Measurements from ENCODE around the gene NME1. TPM values are rescaled to one million over a fixed set of nuclear protein-coding genes. Genes with fewer than 3 reads are reported as not detected.

NME1 gene
- total RNA-seq, 1 donor from 2014 or later: 101 TPM

DNA sequence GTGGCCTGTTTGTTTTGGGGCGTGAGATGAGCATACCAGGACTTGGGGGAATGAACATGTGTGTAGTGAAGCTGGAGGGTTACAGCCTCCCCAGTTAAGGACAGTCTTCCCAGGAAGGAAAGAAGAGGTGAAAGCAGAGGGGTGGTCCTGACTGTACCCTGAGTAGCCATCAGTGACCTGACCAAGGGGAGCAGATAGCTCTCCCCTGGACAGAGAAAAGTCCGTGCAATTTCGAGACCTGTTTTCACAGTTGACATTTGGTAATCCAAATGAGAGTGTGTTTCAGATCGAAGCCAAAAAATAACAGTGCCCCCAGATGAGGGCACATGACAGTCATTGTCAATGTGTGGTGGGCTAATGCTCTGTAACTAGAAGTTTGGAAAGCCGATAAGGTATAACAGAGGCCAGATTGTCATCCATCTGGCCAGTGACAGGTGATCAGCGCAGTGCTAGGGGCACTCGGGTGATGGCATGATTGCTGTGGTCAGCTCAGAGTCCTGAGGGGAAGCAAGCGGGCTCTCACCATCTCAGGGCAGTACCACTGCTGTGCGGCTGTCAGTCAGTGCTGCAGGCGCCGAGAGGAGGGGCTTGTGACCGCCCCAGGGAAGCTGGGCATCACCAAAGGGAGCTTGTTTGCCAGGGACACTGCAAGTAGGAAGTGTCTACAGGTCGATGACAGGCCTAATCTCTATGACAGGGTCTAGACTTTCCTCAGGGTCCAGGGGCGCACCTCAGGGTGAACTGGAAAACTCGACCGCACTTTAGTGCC is 11.7 kb downstream of the NME1 start:
- Mint-ChIP-seq H3K9me3 (ENCODE audit: low read depth) (no peaks in the 10 kb centered on the region), H3K36me3 (ENCODE audit: low read depth) (peaks cover 23% of the 10 kb centered on the region), H3K27ac (ENCODE audit: unreplicated experiment) (peak overlapping the region; percentile 99), H3K4me1 (ENCODE audit: low read depth) (peaks cover 34% of the 10 kb centered on the region), H3K27me3 (ENCODE audit: low read depth) (no peaks in the 10 kb centered on the region), H3K4me3 (ENCODE audit: unreplicated experiment) (peak overlapping the region; percentile 93)
- DNase-seq (ENCODE audit: low spot score): no peak
- TF ChIP-seq, protein P1, sequence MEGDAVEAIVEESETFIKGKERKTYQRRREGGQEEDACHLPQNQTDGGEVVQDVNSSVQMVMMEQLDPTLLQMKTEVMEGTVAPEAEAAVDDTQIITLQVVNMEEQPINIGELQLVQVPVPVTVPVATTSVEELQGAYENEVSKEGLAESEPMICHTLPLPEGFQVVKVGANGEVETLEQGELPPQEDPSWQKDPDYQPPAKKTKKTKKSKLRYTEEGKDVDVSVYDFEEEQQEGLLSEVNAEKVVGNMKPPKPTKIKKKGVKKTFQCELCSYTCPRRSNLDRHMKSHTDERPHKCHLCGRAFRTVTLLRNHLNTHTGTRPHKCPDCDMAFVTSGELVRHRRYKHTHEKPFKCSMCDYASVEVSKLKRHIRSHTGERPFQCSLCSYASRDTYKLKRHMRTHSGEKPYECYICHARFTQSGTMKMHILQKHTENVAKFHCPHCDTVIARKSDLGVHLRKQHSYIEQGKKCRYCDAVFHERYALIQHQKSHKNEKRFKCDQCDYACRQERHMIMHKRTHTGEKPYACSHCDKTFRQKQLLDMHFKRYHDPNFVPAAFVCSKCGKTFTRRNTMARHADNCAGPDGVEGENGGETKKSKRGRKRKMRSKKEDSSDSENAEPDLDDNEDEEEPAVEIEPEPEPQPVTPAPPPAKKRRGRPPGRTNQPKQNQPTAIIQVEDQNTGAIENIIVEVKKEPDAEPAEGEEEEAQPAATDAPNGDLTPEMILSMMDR (IDR thresholded peaks at IDR 0.05): no peak

DNA sequence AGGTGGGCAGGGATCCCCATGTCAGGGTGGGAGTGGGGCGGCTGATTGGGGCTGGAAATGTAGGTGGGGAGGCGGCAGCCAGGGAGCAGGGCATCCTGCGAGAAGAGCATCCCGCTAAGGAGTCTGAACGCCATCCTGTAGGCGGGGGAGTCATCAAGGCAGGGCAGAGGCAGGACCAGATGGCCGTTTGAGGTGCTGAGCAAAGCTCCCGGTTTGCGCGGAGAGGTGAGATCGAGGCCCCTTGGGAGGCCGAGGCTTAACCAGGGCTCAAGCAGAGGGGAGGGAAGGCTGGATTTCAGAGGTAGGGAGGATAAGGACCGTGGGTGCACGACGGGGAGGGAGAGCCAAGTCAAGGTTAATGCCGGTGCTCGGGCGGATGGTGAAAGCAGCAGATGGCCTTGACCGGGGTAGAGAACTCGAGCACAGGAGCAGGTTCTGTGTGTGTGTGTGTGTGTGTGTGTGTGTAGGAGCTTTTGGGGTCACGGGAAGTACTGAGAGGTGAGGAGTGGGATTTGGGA is 12.4 kb downstream of the NME1 start:
- peaks cover 22% of the 10 kb centered on the region for H3K36me3 Mint-ChIP-seq (ENCODE audit: low read depth)
- TF ChIP-seq, protein P1 (IDR thresholded peaks at IDR 0.05): no peak
- peak overlapping the region; percentile 99 for H3K27ac Mint-ChIP-seq (ENCODE audit: unreplicated experiment)
- H3K27me3 Mint-ChIP-seq (ENCODE audit: low read depth): no peaks in the 10 kb centered on the region
- no peaks in the 10 kb centered on the region for H3K9me3 Mint-ChIP-seq (ENCODE audit: low read depth)
- no peak for DNase-seq (ENCODE audit: low spot score)
- peak overlapping the region; percentile 93 for H3K4me3 Mint-ChIP-seq (ENCODE audit: unreplicated experiment)
- peaks cover 34% of the 10 kb centered on the region for H3K4me1 Mint-ChIP-seq (ENCODE audit: low read depth)

DNA sequence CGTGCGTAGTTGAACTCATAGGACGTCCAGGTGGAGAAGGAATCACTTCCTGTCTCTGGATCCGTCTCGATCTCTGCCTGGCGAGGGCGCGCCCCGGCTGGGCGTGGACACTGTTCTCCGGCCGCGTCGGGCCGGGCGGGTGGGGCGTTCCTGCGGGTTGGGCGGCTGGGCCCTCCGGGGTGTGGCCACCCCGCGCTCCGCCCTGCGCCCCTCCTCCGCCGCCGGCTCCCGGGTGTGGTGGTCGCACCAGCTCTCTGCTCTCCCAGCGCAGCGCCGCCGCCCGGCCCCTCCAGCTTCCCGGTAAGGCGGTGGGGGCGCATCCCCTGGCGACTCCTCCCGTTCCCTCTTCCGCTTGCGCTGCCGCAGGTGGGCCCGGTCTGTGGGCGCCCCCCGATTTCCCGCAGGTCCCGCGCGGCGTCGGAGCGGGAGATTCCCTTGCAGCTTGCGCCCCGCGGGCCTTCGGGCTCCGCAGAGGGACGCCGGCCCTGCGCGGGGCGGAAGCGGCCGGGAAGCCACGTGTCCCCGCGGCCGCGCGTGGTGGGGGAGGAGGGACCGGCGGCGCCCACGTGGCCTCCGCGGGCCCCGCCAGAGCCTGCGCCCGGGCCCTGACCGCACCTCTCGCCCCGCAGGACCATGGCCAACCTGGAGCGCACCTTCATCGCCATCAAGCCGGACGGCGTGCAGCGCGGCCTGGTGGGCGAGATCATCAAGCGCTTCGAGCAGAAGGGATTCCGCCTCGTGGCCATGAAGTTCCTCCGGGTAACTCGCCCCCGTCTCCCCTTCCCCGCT is 13.0 kb downstream of the NME1 start, which contains the start of gene NME2:
NME2 (plus strand) TSS at position 214 of the 789 bp plus-strand sequence; CDS start at position 634, 420 bp downstream.
- DNase-seq (ENCODE audit: low spot score): peak; percentile 94
- Mint-ChIP-seq H3K27me3 (ENCODE audit: low read depth) (no peaks in the 10 kb centered on the region), H3K9me3 (ENCODE audit: low read depth) (no peaks in the 10 kb centered on the region), H3K4me1 (ENCODE audit: low read depth) (peaks cover 34% of the 10 kb centered on the region), H3K36me3 (ENCODE audit: low read depth) (peaks cover 23% of the 10 kb centered on the region), H3K27ac (ENCODE audit: unreplicated experiment) (peak within 1 kb of the TSS; percentile 99), H3K4me3 (ENCODE audit: unreplicated experiment) (peak within 1 kb of the TSS; percentile 93)
- TF ChIP-seq, protein P1 (IDR thresholded peaks at IDR 0.05): no peak

DNA sequence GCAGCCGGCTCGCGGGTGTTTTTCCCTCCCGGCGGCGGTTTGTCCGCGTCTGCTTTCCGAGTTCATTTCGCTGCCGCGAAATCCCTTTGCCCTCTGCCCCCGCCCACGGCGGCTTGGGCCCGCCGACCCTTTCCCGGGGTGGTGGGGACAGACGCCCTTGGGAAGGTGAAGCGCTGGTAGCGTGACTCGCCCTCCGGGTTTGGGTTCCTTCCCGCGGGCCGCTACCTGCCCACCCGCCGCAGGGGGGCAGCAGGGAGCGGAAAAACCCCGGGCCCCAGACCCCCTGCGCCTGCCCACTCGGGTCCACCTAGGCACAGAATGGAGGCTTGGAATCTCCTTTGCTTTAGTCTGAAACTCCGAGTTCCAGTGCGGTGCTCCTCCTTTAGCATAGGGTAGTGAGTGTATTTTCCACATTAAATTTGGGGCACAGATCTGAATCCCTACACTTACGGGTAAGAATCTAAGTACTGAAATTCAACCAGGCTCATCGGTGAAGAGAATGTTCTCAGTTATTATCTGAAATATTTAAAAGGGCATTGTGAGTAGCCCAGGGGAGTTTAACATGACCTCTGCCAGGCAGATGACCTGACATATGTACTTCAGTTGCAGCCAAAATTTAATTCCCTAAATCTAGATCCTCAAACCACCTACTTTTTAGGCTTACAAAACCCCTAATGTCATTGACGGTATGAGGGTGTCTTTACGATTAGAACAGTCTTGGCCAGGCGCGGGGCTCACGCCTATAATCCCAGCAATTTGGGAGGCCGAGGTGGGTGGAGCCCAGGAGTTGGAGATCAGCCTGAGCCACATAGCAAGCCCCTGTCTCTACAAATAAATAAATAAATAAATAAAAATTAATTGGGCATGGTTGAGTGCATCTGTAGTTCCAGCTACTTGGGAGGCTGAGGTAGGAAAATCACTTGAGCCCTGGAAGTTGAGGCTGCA is 13.9 kb downstream of the NME1 start:
- H3K9me3 Mint-ChIP-seq (ENCODE audit: low read depth): no peaks in the 10 kb centered on the region
- peaks cover 34% of the 10 kb centered on the region for H3K4me1 Mint-ChIP-seq (ENCODE audit: low read depth)
- peak overlapping the region; percentile 76 for H3K4me3 Mint-ChIP-seq (ENCODE audit: unreplicated experiment)
- H3K27me3 Mint-ChIP-seq (ENCODE audit: low read depth): no peaks in the 10 kb centered on the region
- TF ChIP-seq, protein P1 (IDR thresholded peaks at IDR 0.05): peak; percentile 92
- DNase-seq (ENCODE audit: low spot score): no peak
- H3K27ac Mint-ChIP-seq (ENCODE audit: unreplicated experiment): peak overlapping the region; percentile 84
- H3K36me3 Mint-ChIP-seq (ENCODE audit: low read depth): peaks cover 22% of the 10 kb centered on the region
